ENCODE data around the gene DCANP1.

- TF ChIP-seq CTCF (conservative IDR thresholded peaks at IDR 0.05 in 1 of 2, IDR thresholded peaks at IDR 0.05 in 1 of 2; ENCODE audit: low read depth in 1 of 2, low read length in 2 of 2), result peak; percentile 70 to 81
- no peak for TF ChIP-seq EZH2 (IDR thresholded peaks at IDR 0.05; ENCODE audit: low read length, missing control alignments)
Observed at GRCh38 chr5:135426102-135427082, 20.8 kb downstream of the DCANP1 start.

Measured in fibroblast of lung (primary cell).